Type B pancreatic cell (in vitro differentiated cells): ENCODE measurements around the gene LSG1. TPM values are rescaled to one million over a fixed set of nuclear protein-coding genes. Genes with fewer than 3 reads are reported as not detected.

ENCODE experiments used
- DNase-seq: peaks from one replicate; pipeline ENCODE4 v3.0.0; 2021; ENCODE audit warnings: mixed read lengths; ENCODE audit not compliant: unreplicated experiment; ENCODE audit errors: extremely low spot score
- H3K27ac Mint-ChIP-seq: 2 replicates; pipeline ENCODE4 v1.8.0; 2021; ENCODE audit warnings: mild to moderate bottlenecking, mixed read lengths
- H3K27me3 Mint-ChIP-seq: 2 replicates; pipeline ENCODE4 v1.8.0; 2021; ENCODE audit warnings: mixed read lengths
- H3K36me3 Mint-ChIP-seq: 2 replicates; pipeline ENCODE4 v1.8.0; 2021; ENCODE audit warnings: mixed read lengths
- H3K4me1 Mint-ChIP-seq: one replicate; pipeline ENCODE4 v1.8.0; 2021; ENCODE audit warnings: mixed read lengths; ENCODE audit not compliant: unreplicated experiment
- H3K4me3 Mint-ChIP-seq: 2 replicates; pipeline ENCODE4 v1.8.0; 2021; ENCODE audit warnings: mild to moderate bottlenecking, mixed read lengths
- H3K9me3 Mint-ChIP-seq: 2 replicates; pipeline ENCODE4 v1.8.0; 2021; ENCODE audit warnings: mixed read lengths
- CTCF ChIP-seq: fragments of 200-600 bp; sonication (generic); conservative IDR thresholded peaks from 2 replicates; pipeline ENCODE4 v1.5.0; 2021; ENCODE audit warnings: antibody characterized with exemption, mild to moderate bottlenecking
- total RNA-seq: library from RNA; stranded (reverse); gene quantifications from 2 replicates; pipeline ENCODE4 v1.2.1, GENCODE V29; 2021; ENCODE audit warnings: low replicate concordance

Gene LSG1
- total RNA-seq, 1 donor from 2014 or later = 45.3 TPM

GRCh38 chr3:194682694-194683310, 10.8 kb upstream of the LSG1 start:
- H3K9me3 Mint-ChIP-seq = no peaks in the 10 kb centered on the region
- H3K4me3 Mint-ChIP-seq = no peak overlapping the region
- peak; percentile 93 for TF ChIP-seq CTCF
- peaks cover 21% of the 10 kb centered on the region for H3K4me1 Mint-ChIP-seq
- H3K36me3 Mint-ChIP-seq = no peaks in the 10 kb centered on the region
- H3K27me3 Mint-ChIP-seq = peaks cover 46% of the 10 kb centered on the region
- H3K27ac Mint-ChIP-seq = peak overlapping the region; percentile 3
- peak; percentile 83 for DNase-seq

GRCh38 chr3:194682189-194682693, 10.2 kb upstream of the LSG1 start:
- H3K4me1 Mint-ChIP-seq = peaks cover 18% of the 10 kb centered on the region
- no peak for TF ChIP-seq CTCF
- H3K4me3 Mint-ChIP-seq = no peak overlapping the region
- no peak for DNase-seq
- H3K27ac Mint-ChIP-seq = peak overlapping the region; percentile 3
- H3K27me3 Mint-ChIP-seq = peaks cover 48% of the 10 kb centered on the region
- H3K36me3 Mint-ChIP-seq = no peaks in the 10 kb centered on the region
- H3K9me3 Mint-ChIP-seq = no peaks in the 10 kb centered on the region

- peaks cover 52% of the 10 kb centered on the region for H3K27me3 Mint-ChIP-seq
- no peak for TF ChIP-seq CTCF
- no peak overlapping the region for H3K27ac Mint-ChIP-seq
- H3K4me1 Mint-ChIP-seq = peaks cover 17% of the 10 kb centered on the region
- H3K36me3 Mint-ChIP-seq = no peaks in the 10 kb centered on the region
- H3K9me3 Mint-ChIP-seq = no peaks in the 10 kb centered on the region
- no peak overlapping the region for H3K4me3 Mint-ChIP-seq
- DNase-seq = no peak
These were observed 9.1 kb upstream of the LSG1 start for GRCh38 chr3:194680888-194681615.

- H3K9me3 Mint-ChIP-seq = no peaks in the 10 kb centered on the region
- no peak for DNase-seq
- peaks cover 47% of the 10 kb centered on the region for H3K27me3 Mint-ChIP-seq
- no peak overlapping the region for H3K4me3 Mint-ChIP-seq
- H3K4me1 Mint-ChIP-seq = peaks cover 4% of the 10 kb centered on the region
- H3K36me3 Mint-ChIP-seq = no peaks in the 10 kb centered on the region
- TF ChIP-seq CTCF = no peak
- no peak overlapping the region for H3K27ac Mint-ChIP-seq
These were observed 4.5 kb upstream of the LSG1 start for GRCh38 chr3:194676471-194676870.

- H3K4me1 Mint-ChIP-seq = peaks cover 9% of the 10 kb centered on the region
- DNase-seq = no peak
- TF ChIP-seq CTCF = no peak
- H3K9me3 Mint-ChIP-seq = no peaks in the 10 kb centered on the region
- H3K27me3 Mint-ChIP-seq = peaks cover 41% of the 10 kb centered on the region
- no peak overlapping the region for H3K4me3 Mint-ChIP-seq
- no peak overlapping the region for H3K27ac Mint-ChIP-seq
- no peaks in the 10 kb centered on the region for H3K36me3 Mint-ChIP-seq
These were observed 3.7 kb upstream of the LSG1 start for GRCh38 chr3:194675680-194676079.
